ENCODE results near the gene VDR.

VDR gene

DNA sequence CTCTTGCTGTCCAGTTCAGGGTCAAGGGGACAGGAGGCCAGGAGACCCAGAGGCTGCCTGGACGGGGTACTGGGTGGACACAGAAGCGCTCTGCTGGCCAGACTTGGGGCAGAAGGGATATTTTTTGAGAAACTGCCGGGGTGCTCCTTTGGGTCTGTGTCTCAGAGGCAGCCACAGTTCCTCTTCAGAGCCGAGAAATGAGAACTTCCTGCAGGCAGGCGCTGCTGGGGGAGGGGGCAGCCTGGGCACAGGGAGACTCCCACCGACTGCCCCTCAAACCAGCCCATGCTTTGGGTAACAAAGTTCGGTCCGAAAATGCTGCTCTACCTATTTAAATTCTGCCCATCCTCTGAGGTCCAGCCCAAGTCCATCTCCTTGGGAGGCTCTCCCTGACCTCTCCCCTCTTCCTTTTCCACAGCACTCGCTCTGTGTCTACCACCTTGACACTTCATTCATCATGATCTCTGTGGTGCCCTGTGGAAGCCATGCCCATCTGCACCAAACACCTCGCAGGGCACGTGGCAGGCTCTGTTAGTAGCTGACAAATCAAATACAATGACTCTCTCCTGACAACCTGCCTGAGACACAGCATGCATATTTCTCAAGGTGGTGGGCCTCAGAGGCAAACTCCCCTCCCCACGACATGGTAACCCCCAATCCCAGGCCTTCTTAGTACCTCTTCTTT is 101.5 kb downstream of the VDR start:
- TF ChIP-seq, protein P1, sequence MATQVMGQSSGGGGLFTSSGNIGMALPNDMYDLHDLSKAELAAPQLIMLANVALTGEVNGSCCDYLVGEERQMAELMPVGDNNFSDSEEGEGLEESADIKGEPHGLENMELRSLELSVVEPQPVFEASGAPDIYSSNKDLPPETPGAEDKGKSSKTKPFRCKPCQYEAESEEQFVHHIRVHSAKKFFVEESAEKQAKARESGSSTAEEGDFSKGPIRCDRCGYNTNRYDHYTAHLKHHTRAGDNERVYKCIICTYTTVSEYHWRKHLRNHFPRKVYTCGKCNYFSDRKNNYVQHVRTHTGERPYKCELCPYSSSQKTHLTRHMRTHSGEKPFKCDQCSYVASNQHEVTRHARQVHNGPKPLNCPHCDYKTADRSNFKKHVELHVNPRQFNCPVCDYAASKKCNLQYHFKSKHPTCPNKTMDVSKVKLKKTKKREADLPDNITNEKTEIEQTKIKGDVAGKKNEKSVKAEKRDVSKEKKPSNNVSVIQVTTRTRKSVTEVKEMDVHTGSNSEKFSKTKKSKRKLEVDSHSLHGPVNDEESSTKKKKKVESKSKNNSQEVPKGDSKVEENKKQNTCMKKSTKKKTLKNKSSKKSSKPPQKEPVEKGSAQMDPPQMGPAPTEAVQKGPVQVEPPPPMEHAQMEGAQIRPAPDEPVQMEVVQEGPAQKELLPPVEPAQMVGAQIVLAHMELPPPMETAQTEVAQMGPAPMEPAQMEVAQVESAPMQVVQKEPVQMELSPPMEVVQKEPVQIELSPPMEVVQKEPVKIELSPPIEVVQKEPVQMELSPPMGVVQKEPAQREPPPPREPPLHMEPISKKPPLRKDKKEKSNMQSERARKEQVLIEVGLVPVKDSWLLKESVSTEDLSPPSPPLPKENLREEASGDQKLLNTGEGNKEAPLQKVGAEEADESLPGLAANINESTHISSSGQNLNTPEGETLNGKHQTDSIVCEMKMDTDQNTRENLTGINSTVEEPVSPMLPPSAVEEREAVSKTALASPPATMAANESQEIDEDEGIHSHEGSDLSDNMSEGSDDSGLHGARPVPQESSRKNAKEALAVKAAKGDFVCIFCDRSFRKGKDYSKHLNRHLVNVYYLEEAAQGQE (IDR thresholded peaks at IDR 0.05; ENCODE audit: insufficient read depth in 1 of 2, low read depth in 2 of 2, low read length in 2 of 2): no peak
- TF ChIP-seq FOXP2 (optimal IDR thresholded peaks at IDR 0.05; ENCODE audit: borderline replicate concordance, extremely low read depth, extremely low read length, insufficient read depth) (no peak), TAF1 (IDR thresholded peaks at IDR 0.05; ENCODE audit: borderline replicate concordance, insufficient read depth, low read length) (no peak), SIN3A (IDR thresholded peaks at IDR 0.05; ENCODE audit: borderline replicate concordance, insufficient read depth, low read length) (no peak), POLR2AphosphoS5 (IDR thresholded peaks at IDR 0.05; ENCODE audit: low read depth, low read length) (no peak)

DNA sequence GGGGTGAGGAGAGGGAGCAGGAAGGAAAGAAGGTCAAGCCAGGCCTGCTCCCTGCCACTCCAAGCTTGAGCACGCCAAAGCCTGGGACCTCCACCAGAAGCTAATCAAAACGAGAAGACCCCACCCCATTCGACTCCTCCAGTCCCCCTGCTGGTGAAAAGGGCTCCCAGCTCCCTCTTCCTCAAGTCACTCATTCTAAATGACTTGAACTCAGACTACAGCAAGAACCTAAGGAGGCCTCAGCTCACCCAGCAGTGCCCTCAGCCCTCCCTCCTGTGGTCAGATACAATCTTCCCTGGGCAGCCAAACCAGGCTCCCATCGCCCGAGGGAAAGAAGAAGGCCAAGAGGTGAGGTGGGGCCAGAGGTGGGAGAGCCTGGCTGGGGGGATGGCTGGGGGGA is 102.5 kb downstream of the VDR start:
- TF ChIP-seq POLR2AphosphoS5 (IDR thresholded peaks at IDR 0.05; ENCODE audit: low read depth, low read length): no peak
- no peak for TF ChIP-seq FOXP2 (optimal IDR thresholded peaks at IDR 0.05; ENCODE audit: borderline replicate concordance, extremely low read depth, extremely low read length, insufficient read depth)
- no peak for TF ChIP-seq TAF1 (IDR thresholded peaks at IDR 0.05; ENCODE audit: borderline replicate concordance, insufficient read depth, low read length)
- TF ChIP-seq SIN3A (IDR thresholded peaks at IDR 0.05; ENCODE audit: borderline replicate concordance, insufficient read depth, low read length): no peak
- TF ChIP-seq, protein P1 (IDR thresholded peaks at IDR 0.05; ENCODE audit: insufficient read depth in 1 of 2, low read depth in 2 of 2, low read length in 2 of 2): no peak

DNA sequence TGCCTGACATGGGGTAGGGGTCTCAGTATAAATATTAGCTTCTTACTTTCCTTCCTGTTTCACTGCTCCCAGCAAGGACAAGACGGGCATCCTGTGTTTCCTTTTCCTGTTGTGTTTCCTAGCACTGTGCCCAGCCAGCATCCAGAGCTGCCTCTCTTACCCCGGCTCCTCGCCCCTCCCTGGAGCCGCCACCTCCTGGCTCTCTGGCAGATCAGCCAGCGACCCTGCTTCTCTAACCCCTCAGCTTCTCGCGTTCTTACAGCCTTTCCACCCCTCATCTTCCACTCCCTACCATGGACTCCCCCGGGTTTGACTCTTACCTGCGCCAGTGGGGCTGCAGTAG is 102.9 kb downstream of the VDR start:
- TF ChIP-seq, protein P1 (IDR thresholded peaks at IDR 0.05; ENCODE audit: insufficient read depth in 1 of 2, low read depth in 2 of 2, low read length in 2 of 2): no peak
- no peak for TF ChIP-seq POLR2AphosphoS5 (IDR thresholded peaks at IDR 0.05; ENCODE audit: low read depth, low read length)
- TF ChIP-seq SIN3A (IDR thresholded peaks at IDR 0.05; ENCODE audit: borderline replicate concordance, insufficient read depth, low read length): no peak
- no peak for TF ChIP-seq FOXP2 (optimal IDR thresholded peaks at IDR 0.05; ENCODE audit: borderline replicate concordance, extremely low read depth, extremely low read length, insufficient read depth)
- no peak for TF ChIP-seq TAF1 (IDR thresholded peaks at IDR 0.05; ENCODE audit: borderline replicate concordance, insufficient read depth, low read length)

DNA sequence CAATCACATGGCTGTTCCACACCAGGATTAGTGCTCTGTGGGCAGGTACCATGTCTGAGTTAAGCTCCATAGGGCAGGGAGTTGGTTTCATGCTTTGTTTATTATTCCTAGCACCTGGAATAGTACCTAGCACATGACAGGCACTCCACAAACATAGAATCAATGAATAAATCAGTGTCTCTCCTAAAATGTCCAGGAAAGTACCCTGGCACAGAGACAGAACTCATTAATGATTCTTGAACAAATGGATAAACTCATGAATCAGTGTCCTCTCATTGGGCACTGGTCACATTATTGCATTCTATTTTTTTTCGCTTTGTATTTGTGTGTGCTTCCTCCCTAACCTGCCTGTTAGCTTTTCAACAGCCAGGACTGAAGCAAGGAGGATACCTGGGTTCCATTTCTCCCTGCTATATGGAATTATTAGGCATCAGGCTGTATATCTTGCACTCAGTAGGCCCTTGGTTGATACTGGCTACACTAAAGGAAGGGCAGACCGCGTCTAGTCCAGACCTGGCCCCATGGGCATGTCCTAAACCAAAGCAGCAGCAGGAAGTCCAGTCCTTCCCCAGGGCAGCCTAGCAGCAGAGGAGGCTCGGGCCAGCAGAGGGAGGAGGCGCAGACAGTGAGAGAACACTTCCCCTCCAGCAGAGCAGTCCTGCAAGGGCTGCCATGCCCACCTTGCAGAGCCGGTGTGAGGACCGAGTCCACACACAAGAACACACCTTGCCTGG is 103.5 kb downstream of the VDR start:
- no peak for TF ChIP-seq POLR2AphosphoS5 (IDR thresholded peaks at IDR 0.05; ENCODE audit: low read depth, low read length)
- TF ChIP-seq, protein P1 (IDR thresholded peaks at IDR 0.05; ENCODE audit: insufficient read depth in 1 of 2, low read depth in 2 of 2, low read length in 2 of 2): no peak
- no peak for TF ChIP-seq FOXP2 (optimal IDR thresholded peaks at IDR 0.05; ENCODE audit: borderline replicate concordance, extremely low read depth, extremely low read length, insufficient read depth)
